Gastrocnemius medialis (tissue), 4 donors: Measurements from ENCODE around the gene VIPR2.

Experiments
- CTCF ChIP-seq, 5 experiments: fragments of 450-650 bp in 3 of 5; fragments of 200-600 bp in 2 of 5; sonication (generic) in 2 of 5; IDR thresholded peaks in 4 of 5; conservative IDR thresholded peaks in 1 of 5; 1 replicate in 4 of 5; 2 replicates in 1 of 5; pipeline ENCODE4 v1.5.1; 2016 to 2019; ENCODE audit warnings: antibody characterized with exemption in 5 of 5, mild to moderate bottlenecking in 3 of 5, moderate library complexity in 3 of 5
- POLR2A ChIP-seq, 2 donors: fragments of 450-650 bp; IDR thresholded peaks; one replicate each; pipeline ENCODE4 v1.6.1; 2017; ENCODE audit warnings: antibody characterized with exemption in 2 of 2, mild to moderate bottlenecking in 2 of 2, moderate library complexity in 2 of 2

- TF ChIP-seq CTCF (IDR thresholded peaks at IDR 0.05 in 4 of 5, conservative IDR thresholded peaks at IDR 0.05 in 1 of 5) = no peak
- no peak for TF ChIP-seq POLR2A (IDR thresholded peaks at IDR 0.05)
Measured at GRCh38 chr7:159148430-159149395, 4.0 kb upstream of the VIPR2 start.
